Measurements from ENCODE around the gene ORAI2.
A peak's percentile ranks its signal among the peaks of the same experiment; 100 is the strongest.

ORAI2 gene

GRCh38 chr7:102425639-102426267, 7.6 kb upstream of the ORAI2 start:
- TF ChIP-seq CTCF (conservative IDR thresholded peaks at IDR 0.05; ENCODE audit: low read length), result no peak
- no peak overlapping the region for H3K4me3 ChIP-seq (ENCODE audit: low read length)

GRCh38 chr7:102426268-102427018, 6.9 kb upstream of the ORAI2 start:
- DNase-seq (ENCODE audit: low read depth), result no peak
- H3K4me3 ChIP-seq (ENCODE audit: low read length), result no peak overlapping the region
- no peak for TF ChIP-seq CTCF (conservative IDR thresholded peaks at IDR 0.05; ENCODE audit: low read length)

More at GRCh38 chr7:102425639-102426267, 7.6 kb upstream of the ORAI2 start:
- DNase-seq (ENCODE audit: low read depth), result no peak

- DNase-seq (ENCODE audit: low read depth), result no peak
- H3K4me3 ChIP-seq (ENCODE audit: low read length), result no peak overlapping the region
- TF ChIP-seq CTCF (conservative IDR thresholded peaks at IDR 0.05; ENCODE audit: low read length), result no peak
Observed at GRCh38 chr7:102427019-102427405, 6.4 kb upstream of the ORAI2 start.

GRCh38 chr7:102429141-102429899, 4.1 kb upstream of the ORAI2 start:
- no peak for TF ChIP-seq CTCF (conservative IDR thresholded peaks at IDR 0.05; ENCODE audit: low read length)
- no peak overlapping the region for H3K4me3 ChIP-seq (ENCODE audit: low read length)
- DNase-seq (ENCODE audit: low read depth), result no peak

- peak; percentile 6 for DNase-seq (ENCODE audit: low read depth)
- H3K4me3 ChIP-seq (ENCODE audit: low read length), result no peak overlapping the region
- no peak for TF ChIP-seq CTCF (conservative IDR thresholded peaks at IDR 0.05; ENCODE audit: low read length)
Observed at GRCh38 chr7:102431617-102432298, 1.6 kb upstream of the ORAI2 start.

GRCh38 chr7:102432442-102433218, 745 bp upstream of the ORAI2 start:
- H3K4me3 ChIP-seq (ENCODE audit: low read length), result peak overlapping the region; percentile 66
- no peak for TF ChIP-seq CTCF (conservative IDR thresholded peaks at IDR 0.05; ENCODE audit: low read length)
- DNase-seq (ENCODE audit: low read depth), result no peak

Measured in AG10803 (cell line).